Stomach smooth muscle (tissue), 2 donors: Measurements from ENCODE around the gene GRID1.

Experiments
- H3K27ac ChIP-seq: one replicate; pipeline ENCODE4 v1.7.0; 2013; ENCODE audit warnings: mild to moderate bottlenecking, low read length, inconsistent platforms
- H3K27me3 ChIP-seq, 2 donors: one replicate each; pipeline ENCODE4 v1.7.0; 2013; ENCODE audit warnings: low read length in 2 of 2; ENCODE audit not compliant: insufficient read depth in 2 of 2, control insufficient read depth in 1 of 2
- H3K36me3 ChIP-seq, 2 donors: one replicate each; pipeline ENCODE4 v1.7.0; 2013; ENCODE audit warnings: low read length in 2 of 2; ENCODE audit not compliant: control insufficient read depth in 2 of 2, insufficient read depth in 2 of 2
- H3K4me1 ChIP-seq: one replicate; pipeline ENCODE4 v1.7.0; 2013; ENCODE audit warnings: low read length; ENCODE audit not compliant: control insufficient read depth, insufficient read depth
- H3K4me3 ChIP-seq, 2 donors: one replicate each; pipeline ENCODE4 v1.7.0; 2013; ENCODE audit warnings: low read length in 2 of 2
- H3K9ac ChIP-seq, 2 donors: one replicate each; pipeline ENCODE4 v1.7.0; 2013; ENCODE audit warnings: low read length in 2 of 2, mild to moderate bottlenecking in 1 of 2
- H3K9me3 ChIP-seq, 2 donors: one replicate each; pipeline ENCODE4 v1.7.0; 2013; ENCODE audit warnings: low read length in 2 of 2; ENCODE audit not compliant: control insufficient read depth in 2 of 2
- donor health status: healthy.
- donor health status: Pancreatic carcinoma.

Gene GRID1

DNA sequence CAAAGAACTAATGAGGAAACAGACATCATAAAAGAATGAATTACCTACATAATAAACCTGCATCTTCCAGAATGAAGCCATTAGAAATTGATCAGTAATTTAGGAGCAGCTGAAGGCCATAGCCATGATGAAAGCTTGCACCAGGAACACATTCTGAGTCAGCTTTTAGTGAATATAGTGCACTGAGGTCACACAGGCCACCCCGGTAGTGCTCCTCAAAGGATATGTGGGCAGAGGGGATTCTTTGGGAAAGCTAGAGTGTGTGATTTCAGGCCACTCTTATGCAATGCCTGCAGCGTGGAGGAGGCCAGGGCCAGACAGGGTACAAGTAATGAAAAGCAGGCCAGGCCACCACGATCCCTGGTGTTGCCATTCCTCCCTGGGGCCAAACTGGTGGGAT is 451.9 kb downstream of the GRID1 start:
- no peak overlapping the region for H3K27ac ChIP-seq
- no peak overlapping the region for H3K9ac ChIP-seq
- H3K4me1 ChIP-seq: peaks cover 38% of the 10 kb centered on the region
- H3K9me3 ChIP-seq: no peaks in the 10 kb centered on the region
- H3K4me3 ChIP-seq: no peak overlapping the region
- no peaks in the 10 kb centered on the region for H3K36me3 ChIP-seq
- no peaks in the 10 kb centered on the region for H3K27me3 ChIP-seq

DNA sequence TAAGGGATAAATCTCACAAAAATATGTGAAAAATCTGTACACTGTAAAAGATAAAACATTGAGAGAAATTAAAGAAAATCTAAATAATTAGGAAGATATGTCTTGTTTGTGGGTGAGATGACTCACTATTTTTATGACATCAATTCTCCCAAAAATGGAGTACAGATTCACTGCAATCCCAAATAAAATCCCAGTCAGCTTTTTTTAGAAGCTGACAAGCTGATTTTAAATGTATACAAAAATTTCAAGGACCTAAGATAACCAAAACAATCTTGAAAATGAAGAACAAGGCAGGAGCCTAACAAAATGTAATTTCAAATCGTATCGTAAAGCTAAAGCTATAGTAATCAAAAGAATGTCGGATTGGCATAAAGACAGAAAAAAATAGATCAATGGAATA is 458.1 kb downstream of the GRID1 start:
- Histone ChIP-seq H3K9me3 (no peaks in the 10 kb centered on the region), H3K27ac (no peak overlapping the region), H3K4me3 (no peak overlapping the region), H3K4me1 (no peaks in the 10 kb centered on the region), H3K9ac (no peak overlapping the region), H3K27me3 (no peaks in the 10 kb centered on the region), H3K36me3 (no peaks in the 10 kb centered on the region)

DNA sequence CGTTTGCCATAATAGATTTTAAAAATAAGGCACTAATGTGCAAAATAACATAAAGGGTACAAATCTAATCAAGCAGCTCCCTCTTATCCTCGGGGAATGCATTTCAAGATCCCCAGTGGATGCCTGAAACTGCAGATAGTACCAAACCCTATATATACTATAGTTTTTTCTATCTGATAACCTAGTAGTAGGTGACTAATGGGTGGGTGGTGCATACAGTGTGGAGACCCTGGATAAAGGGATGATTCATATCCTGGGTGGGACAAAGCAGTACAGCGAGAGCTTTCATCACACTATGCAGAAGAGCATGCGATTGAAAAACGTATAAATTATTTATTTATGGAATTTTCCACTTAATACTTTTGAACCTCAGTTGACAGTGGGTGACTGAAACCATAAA is 464.5 kb downstream of the GRID1 start:
- Histone ChIP-seq H3K27ac (no peak overlapping the region), H3K9me3 (no peaks in the 10 kb centered on the region), H3K36me3 (no peaks in the 10 kb centered on the region), H3K4me3 (no peak overlapping the region), H3K4me1 (no peaks in the 10 kb centered on the region), H3K27me3 (no peaks in the 10 kb centered on the region), H3K9ac (no peak overlapping the region)

DNA sequence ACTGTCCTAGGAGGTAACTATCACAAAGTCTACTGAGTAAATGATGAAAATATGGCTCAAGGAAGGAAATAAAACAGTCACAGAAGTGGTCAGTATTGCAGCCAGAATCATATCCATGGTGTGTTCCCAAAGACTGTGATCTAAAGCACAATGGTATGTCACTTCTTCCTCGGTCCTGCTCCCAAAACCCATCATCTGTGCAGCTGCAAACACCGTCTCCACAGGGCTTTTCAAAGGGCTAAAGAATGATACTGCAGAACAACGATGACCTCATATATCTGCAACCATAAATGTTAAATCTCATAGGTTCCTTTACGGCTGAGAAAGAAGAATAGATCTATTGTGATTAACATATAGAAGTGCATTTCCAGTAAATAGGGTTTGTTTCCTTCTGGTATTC is 465.0 kb downstream of the GRID1 start:
- Histone ChIP-seq H3K4me3 (no peak overlapping the region), H3K36me3 (no peaks in the 10 kb centered on the region), H3K9ac (no peak overlapping the region), H3K27ac (no peak overlapping the region), H3K4me1 (no peaks in the 10 kb centered on the region), H3K27me3 (no peaks in the 10 kb centered on the region), H3K9me3 (no peaks in the 10 kb centered on the region)

DNA sequence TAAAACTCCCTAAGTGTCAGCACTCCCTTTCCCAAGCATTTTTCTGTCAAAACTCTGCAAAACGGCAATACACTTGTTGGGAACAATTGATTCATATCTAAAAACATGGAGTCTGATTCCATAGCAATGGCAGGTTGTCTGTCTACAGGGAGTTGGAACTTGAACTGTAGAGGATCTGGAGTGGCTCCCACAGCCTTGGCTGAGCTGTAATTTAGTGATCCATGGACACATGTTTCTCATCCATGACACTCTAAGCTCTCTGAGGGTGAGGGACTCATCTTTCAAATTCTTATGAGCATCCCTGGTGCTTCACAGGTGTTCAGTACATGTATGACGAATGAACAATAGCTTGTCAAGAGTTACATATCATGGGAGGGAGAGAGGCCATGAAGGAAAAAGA is 466.1 kb downstream of the GRID1 start:
- H3K27ac ChIP-seq: no peak overlapping the region
- H3K9me3 ChIP-seq: no peaks in the 10 kb centered on the region
- H3K9ac ChIP-seq: no peak overlapping the region
- no peak overlapping the region for H3K4me3 ChIP-seq
- no peaks in the 10 kb centered on the region for H3K27me3 ChIP-seq
- H3K36me3 ChIP-seq: no peaks in the 10 kb centered on the region
- H3K4me1 ChIP-seq: no peaks in the 10 kb centered on the region

DNA sequence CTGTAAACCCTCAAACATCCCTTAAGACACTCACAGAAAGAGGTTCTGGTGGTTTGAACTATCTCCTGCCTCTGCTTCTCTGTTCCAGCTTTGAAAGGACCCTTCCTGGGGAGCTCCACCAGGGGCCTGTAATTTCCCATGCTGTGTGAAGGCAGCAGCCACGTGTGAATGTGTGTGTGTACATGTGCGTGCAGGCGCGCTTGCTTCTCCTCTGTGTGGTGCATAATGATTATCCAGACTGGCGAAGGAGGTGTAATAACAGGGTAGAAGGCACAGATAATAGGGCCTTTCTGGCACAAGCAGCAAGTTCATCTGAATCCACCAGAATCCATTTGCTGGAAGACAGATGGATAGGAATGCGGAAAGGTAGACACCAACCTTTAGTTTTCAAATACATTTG is 466.5 kb downstream of the GRID1 start:
- H3K4me3 ChIP-seq: no peak overlapping the region
- no peaks in the 10 kb centered on the region for H3K4me1 ChIP-seq
- H3K27ac ChIP-seq: no peak overlapping the region
- no peak overlapping the region for H3K9ac ChIP-seq
- no peaks in the 10 kb centered on the region for H3K27me3 ChIP-seq
- no peaks in the 10 kb centered on the region for H3K36me3 ChIP-seq
- no peaks in the 10 kb centered on the region for H3K9me3 ChIP-seq

DNA sequence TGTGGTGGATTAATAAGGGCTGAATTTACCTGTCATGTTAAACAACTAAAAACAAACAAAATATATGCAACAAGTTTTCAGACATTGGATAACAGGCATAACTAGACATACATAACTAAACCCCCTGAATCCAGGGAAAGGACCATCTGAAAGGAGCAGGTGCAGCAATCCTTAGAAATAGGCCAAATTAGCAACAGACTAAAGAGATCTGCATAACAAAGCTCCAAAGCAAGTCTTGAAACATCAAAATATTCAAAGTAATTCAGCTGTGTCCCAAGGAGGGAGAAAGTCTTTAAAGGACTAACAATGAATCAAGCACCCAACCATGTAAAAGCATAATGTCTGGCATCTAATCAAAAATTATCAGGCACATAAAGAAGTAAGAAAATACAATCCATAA is 475.1 kb downstream of the GRID1 start:
- Histone ChIP-seq H3K4me1 (no peaks in the 10 kb centered on the region), H3K4me3 (no peak overlapping the region), H3K27me3 (no peaks in the 10 kb centered on the region), H3K9me3 (no peaks in the 10 kb centered on the region), H3K27ac (no peak overlapping the region), H3K36me3 (no peaks in the 10 kb centered on the region), H3K9ac (no peak overlapping the region)

DNA sequence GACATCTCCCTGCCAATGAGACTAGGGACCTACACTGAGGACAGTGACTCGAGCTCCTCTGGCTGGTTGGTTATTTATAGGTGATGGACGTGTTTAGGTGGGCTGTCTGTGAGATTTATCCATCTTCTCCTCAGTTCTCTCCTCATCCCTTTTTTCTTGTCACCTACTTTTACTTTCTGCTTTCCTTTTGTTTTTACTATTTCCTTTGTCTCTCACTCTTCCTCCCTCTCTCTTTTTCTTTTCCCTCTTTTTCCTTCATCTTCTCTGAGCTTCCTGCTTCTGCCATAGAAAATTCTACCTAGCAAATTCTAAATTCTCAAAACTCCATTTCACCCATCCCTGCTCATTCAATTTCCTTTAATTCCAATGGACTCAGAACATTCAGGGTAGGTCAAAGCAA is 478.0 kb downstream of the GRID1 start:
- Histone ChIP-seq H3K4me3 (no peak overlapping the region), H3K27me3 (no peaks in the 10 kb centered on the region), H3K27ac (no peak overlapping the region)

DNA sequence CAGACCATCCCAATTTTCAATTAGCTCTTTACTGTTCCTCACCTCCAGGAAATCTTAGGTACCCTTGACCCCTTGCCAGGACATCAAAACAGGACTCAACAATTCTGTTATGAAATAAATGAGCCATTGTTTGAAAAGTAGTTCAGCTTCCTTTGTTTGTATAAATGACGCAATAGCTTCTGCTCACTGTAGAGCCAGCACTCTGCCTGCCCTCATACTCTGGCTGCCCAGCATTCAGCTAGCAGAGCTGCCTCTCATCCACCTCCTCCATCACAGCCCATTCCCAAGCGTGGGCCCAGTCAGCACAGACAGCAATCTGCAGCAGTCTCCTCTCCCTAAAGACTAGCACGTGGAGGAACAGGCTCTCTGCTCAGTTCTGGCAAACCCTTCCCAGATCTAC is 478.6 kb downstream of the GRID1 start:
- no peaks in the 10 kb centered on the region for H3K9me3 ChIP-seq
- H3K27ac ChIP-seq: no peak overlapping the region

More for the DNA sequence above, 478.0 kb downstream of the GRID1 start:
- Histone ChIP-seq H3K36me3 (no peaks in the 10 kb centered on the region), H3K9ac (no peak overlapping the region), H3K4me1 (no peaks in the 10 kb centered on the region), H3K9me3 (no peaks in the 10 kb centered on the region)

DNA sequence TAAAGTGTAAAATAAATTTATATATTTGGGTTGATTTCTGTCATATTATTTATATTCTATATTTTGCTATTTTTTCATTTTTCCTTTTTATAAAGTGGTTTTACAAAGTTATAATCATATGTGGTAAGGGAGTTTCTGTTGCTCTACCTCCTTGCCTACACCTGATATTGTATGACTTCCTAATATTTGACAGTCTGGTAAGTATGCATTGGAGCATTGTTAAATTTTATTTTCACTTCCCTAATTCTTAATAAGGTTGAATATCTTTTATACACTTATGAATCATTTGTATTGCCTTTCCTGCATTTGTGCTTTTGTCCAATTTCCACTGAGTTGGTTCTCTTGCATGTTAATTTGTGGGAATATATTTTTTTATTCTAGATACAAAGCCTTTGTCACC is 492.4 kb downstream of the GRID1 start:
- Histone ChIP-seq H3K4me1 (no peaks in the 10 kb centered on the region), H3K4me3 (no peak overlapping the region), H3K27ac (no peak overlapping the region), H3K9ac (no peak overlapping the region), H3K27me3 (no peaks in the 10 kb centered on the region), H3K36me3 (no peaks in the 10 kb centered on the region), H3K9me3 (no peaks in the 10 kb centered on the region)

More for the DNA sequence above, 478.6 kb downstream of the GRID1 start:
- Histone ChIP-seq H3K4me3 (no peak overlapping the region), H3K27me3 (no peaks in the 10 kb centered on the region), H3K9ac (no peak overlapping the region), H3K36me3 (no peaks in the 10 kb centered on the region), H3K4me1 (no peaks in the 10 kb centered on the region)

DNA sequence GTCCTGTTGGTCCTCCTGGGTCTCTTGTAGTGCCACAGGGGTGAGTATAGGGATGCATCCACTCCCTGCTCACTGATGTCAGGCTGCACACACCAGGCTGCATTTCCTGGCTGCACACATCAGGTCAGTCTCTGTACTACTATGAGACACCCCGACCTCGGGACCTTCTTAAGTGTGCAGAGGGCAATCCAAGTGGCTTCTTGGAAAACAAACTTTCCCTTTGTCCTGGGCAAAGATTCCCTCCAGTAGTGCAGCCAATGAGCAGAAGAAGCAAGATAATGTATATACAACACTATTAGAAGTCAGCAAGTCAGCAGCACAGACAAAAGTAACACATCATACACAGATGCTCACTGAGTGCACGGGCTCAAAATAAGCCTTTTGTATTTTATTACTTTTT is 493.5 kb downstream of the GRID1 start:
- Histone ChIP-seq H3K9ac (no peak overlapping the region), H3K4me3 (no peak overlapping the region), H3K36me3 (no peaks in the 10 kb centered on the region), H3K27me3 (no peaks in the 10 kb centered on the region), H3K27ac (no peak overlapping the region), H3K4me1 (no peaks in the 10 kb centered on the region), H3K9me3 (no peaks in the 10 kb centered on the region)
